HepG2 (cell line): ENCODE results near the gene GLB1L. TPM values are rescaled to one million over a fixed set of nuclear protein-coding genes. Genes with fewer than 3 reads are reported as not detected.

ENCODE experiments used
- CENPT ChIP-seq: sonication (generic); formaldehyde crosslinking; IDR thresholded peaks from 2 replicates; pipeline ENCODE4 v1.8.0; 2022; ENCODE audit warnings: low read depth, mild to moderate bottlenecking, moderate library complexity, missing genetic modification reagents
- CERS6 ChIP-seq: sonication (generic); formaldehyde crosslinking; IDR thresholded peaks from 2 replicates; pipeline ENCODE4 v1.5.0; 2020; ENCODE audit warnings: missing genetic modification reagents
- FOXK1 ChIP-seq: sonication (generic); formaldehyde crosslinking; IDR thresholded peaks from 2 replicates; pipeline ENCODE4 v1.4.0; 2020; ENCODE audit warnings: low read depth, missing genetic modification reagents, borderline replicate concordance
- GTF3A ChIP-seq: sonication (generic); formaldehyde crosslinking; conservative IDR thresholded peaks from 2 replicates; pipeline ENCODE4 v1.4.0; 2020; ENCODE audit warnings: mild to moderate bottlenecking, missing genetic modification reagents
- HNRNPH1 ChIP-seq: fragments of 200-400 bp; formaldehyde crosslinking; optimal IDR thresholded peaks from 2 replicates; pipeline ENCODE3; 2017; ENCODE audit warnings: mild to moderate bottlenecking, low read depth, low read length
- KDM5A ChIP-seq: fragments of 200-600 bp; sonication (generic); IDR thresholded peaks from 2 replicates; pipeline ENCODE4 v1.7.0; 2018; ENCODE audit warnings: antibody characterized with exemption, mild to moderate bottlenecking, low read length, borderline replicate concordance
- MED8 ChIP-seq: sonication (generic); formaldehyde crosslinking; IDR thresholded peaks from 2 replicates; pipeline ENCODE4 v1.8.1; 2023; ENCODE audit warnings: mild to moderate bottlenecking, missing genetic modification reagents; ENCODE audit not compliant: insufficient replicate concordance
- POGZ ChIP-seq: sonication (generic); formaldehyde crosslinking; IDR thresholded peaks from 2 replicates; pipeline ENCODE4 v1.4.0; 2020; ENCODE audit warnings: mild to moderate bottlenecking, missing genetic modification reagents
- REST ChIP-seq, 2 experiments: IDR thresholded peaks; 2 replicates each; pipeline ENCODE4 v1.6.1; 2011 to 2012; ENCODE audit warnings: low read length in 2 of 2, borderline replicate concordance in 1 of 2, low read depth in 1 of 2, mild to moderate bottlenecking in 1 of 2, moderate library complexity in 1 of 2
- RFXAP ChIP-seq: sonication (generic); formaldehyde crosslinking; IDR thresholded peaks from 2 replicates; pipeline ENCODE4 v1.4.0; 2020; ENCODE audit warnings: missing genetic modification reagents, borderline replicate concordance
- SALL1 ChIP-seq: sonication (generic); formaldehyde crosslinking; IDR thresholded peaks from 2 replicates; pipeline ENCODE4 v1.8.0; 2022; ENCODE audit warnings: mild to moderate bottlenecking, missing genetic modification reagents
- SMC3 ChIP-seq: IDR thresholded peaks from 2 replicates; pipeline ENCODE4 v1.6.1; 2011; ENCODE audit warnings: low read length, improper control_type of control experiment
- SOX5 ChIP-seq: IDR thresholded peaks from 2 replicates; pipeline ENCODE4 v1.6.1; 2016; ENCODE audit warnings: borderline replicate concordance
- SRSF1 ChIP-seq: fragments of 200-400 bp; formaldehyde crosslinking; optimal IDR thresholded peaks from 2 replicates; pipeline ENCODE3; 2017; ENCODE audit warnings: mild to moderate bottlenecking, low read depth, low read length, moderate library complexity
- TSC22D2 ChIP-seq: sonication (generic); formaldehyde crosslinking; IDR thresholded peaks from 2 replicates; pipeline ENCODE4 v1.5.1; 2020; ENCODE audit warnings: missing genetic modification reagents, mild to moderate bottlenecking, borderline replicate concordance
- ZBTB34 ChIP-seq: sonication (generic); formaldehyde crosslinking; IDR thresholded peaks from 2 replicates; pipeline ENCODE4 v1.8.0; 2022; ENCODE audit warnings: mild to moderate bottlenecking, missing genetic modification reagents
- ZBTB7B ChIP-seq: sonication (generic); formaldehyde crosslinking; IDR thresholded peaks from 2 replicates; pipeline ENCODE4 v1.4.0; 2020; ENCODE audit warnings: missing genetic modification reagents
- ZNF101 ChIP-seq: sonication (generic); formaldehyde crosslinking; IDR thresholded peaks from 2 replicates; pipeline ENCODE4 v1.4.0; 2020; ENCODE audit warnings: mild to moderate bottlenecking, low read depth, missing genetic modification reagents, borderline replicate concordance
- ZNF501 ChIP-seq: sonication (generic); formaldehyde crosslinking; IDR thresholded peaks from 2 replicates; pipeline ENCODE4 v1.5.1; 2020; ENCODE audit warnings: mild to moderate bottlenecking, moderate library complexity, missing genetic modification reagents
- ZNF550 ChIP-seq: sonication (generic); formaldehyde crosslinking; IDR thresholded peaks from 2 replicates; pipeline ENCODE4 v1.4.0; 2020; ENCODE audit warnings: mild to moderate bottlenecking, missing genetic modification reagents, borderline replicate concordance
- ZNF616 ChIP-seq: sonication (generic); formaldehyde crosslinking; IDR thresholded peaks from 2 replicates; pipeline ENCODE4 v1.5.0; 2020; ENCODE audit warnings: low read depth, mild to moderate bottlenecking, missing genetic modification reagents
- ZNF709 ChIP-seq: sonication (generic); formaldehyde crosslinking; IDR thresholded peaks from 2 replicates; pipeline ENCODE4 v1.5.0; 2020; ENCODE audit warnings: mild to moderate bottlenecking, missing genetic modification reagents
- ZNF878 ChIP-seq: sonication (generic); formaldehyde crosslinking; IDR thresholded peaks from 2 replicates; pipeline ENCODE4 v1.8.1; 2023; ENCODE audit warnings: mild to moderate bottlenecking, missing genetic modification reagents, moderate library complexity
- polyA plus RNA-seq, 8 experiments: library from polyadenylated mRNA; depleted of rRNA in 3 of 8; stranded (reverse) in 7 of 8; unstranded in 1 of 8; fragments of >200 nt; fragmentation: Illumina TruSeq in 4 of 8; extraction: Trizol in 4 of 8; gene quantifications; 2 replicates each; pipeline versions ENCODE4 v1.2.1 to v1.2.3, GENCODE V29; 2011 to 2016; ENCODE audit warnings: low read depth in 4 of 8, missing spikeins in 1 of 8, mixed read lengths in 1 of 8; ENCODE audit not compliant: insufficient read depth in 1 of 8
- total RNA-seq, 5 experiments: library from RNA; depleted of rRNA; stranded (reverse); fragments of >200 nt; fragmentation: Illumina TruSeq; extraction: Trizol; gene quantifications; 2 replicates each; pipeline ENCODE4 v1.2.3, GENCODE V29; 2016; ENCODE audit warnings: low read depth in 1 of 5

The GLB1L gene
- total and polyA plus RNA-seq, 2 of the 13 experiments (the other 11 are each of a cell fraction or from before 2014, with no cell fraction given) = 6.8 to 7.3 TPM

GRCh38 chr2:219294356-219295351 lies 49.4 kb upstream of the GLB1L start (continued):
- TF ChIP-seq REST (IDR thresholded peaks at IDR 0.05; ENCODE audit: borderline replicate concordance in 1 of 2, low read depth in 1 of 2, low read length in 2 of 2) (no peak; a peak in 3 of 4 replicates), SMC3 (peak; percentile 55; the same call in 1 of the 2 replicates), RFXAP (CRISPR knock-in tag) (peak; percentile 69; the same call in 1 of the 2 replicates), CERS6 (CRISPR knock-in tag) (peak; percentile 49; the same call in 1 of the 2 replicates), CENPT (CRISPR knock-in tag) (peak; percentile 69; the same call in 1 of the 2 replicates), TSC22D2 (CRISPR knock-in tag) (peak; percentile 93; the same call in 1 of the 2 replicates), ZBTB34 (CRISPR knock-in tag) (0 out of 2 replicates have a peak, but pooled peaks have one; percentile 4), POGZ (peak; percentile 78), ZBTB7B (CRISPR knock-in tag) (peak; percentile 73), HNRNPH1 (no peak), KDM5A (no peak), SALL1 (CRISPR knock-in tag) (peak; percentile 94), ZNF501 (CRISPR knock-in tag) (peak; percentile 89), MED8 (CRISPR knock-in tag) (no peak), ZNF616 (no peak), SRSF1 (no peak), ZNF709 (CRISPR knock-in tag) (peak; percentile 80), ZNF101 (CRISPR knock-in tag) (no peak), FOXK1 (CRISPR knock-in tag) (peak; percentile 61; the same call in 1 of the 2 replicates), GTF3A (CRISPR knock-in tag) (no peak), ZNF878 (CRISPR knock-in tag) (no peak), ZNF550 (CRISPR knock-in tag) (no peak), SOX5 (CRISPR knock-in tag) (peak; percentile 61; the same call in 1 of the 2 replicates)
